SKM-1 treated with dmso at 0.1 percent for 144 hours (cell line): ENCODE measurements around the gene PLXNA4.

Source experiments
- DNase-seq: peaks from one replicate; lab custom pipeline; 2025; ENCODE audit not compliant: unreplicated experiment; lab: John Stamatoyannopoulos, UW

Gene PLXNA4

GRCh38 chr7:132422502-132423111 lies 153.7 kb downstream of the PLXNA4 start:
- no peak for DNase-seq

DNA sequence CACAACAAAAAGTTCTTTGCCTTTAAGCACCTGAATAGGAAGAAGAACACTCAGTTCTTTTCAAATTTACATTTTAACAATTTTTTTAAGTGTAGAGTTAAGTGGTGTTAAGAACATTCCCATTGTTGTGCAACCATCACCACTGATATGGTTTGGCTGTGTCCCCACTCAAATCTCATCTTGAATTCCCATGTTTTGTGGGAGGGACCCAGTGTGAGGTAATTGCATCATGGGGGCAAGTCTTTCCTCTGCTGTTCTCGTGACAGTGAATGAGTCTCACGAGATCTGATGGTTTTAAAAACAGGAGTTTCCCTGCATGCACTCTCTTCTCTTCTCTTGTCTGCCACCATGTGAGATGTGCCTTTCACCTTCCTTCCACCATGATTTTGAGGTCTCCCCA lies 155.7 kb downstream of the PLXNA4 start:
- no peak for DNase-seq

DNA sequence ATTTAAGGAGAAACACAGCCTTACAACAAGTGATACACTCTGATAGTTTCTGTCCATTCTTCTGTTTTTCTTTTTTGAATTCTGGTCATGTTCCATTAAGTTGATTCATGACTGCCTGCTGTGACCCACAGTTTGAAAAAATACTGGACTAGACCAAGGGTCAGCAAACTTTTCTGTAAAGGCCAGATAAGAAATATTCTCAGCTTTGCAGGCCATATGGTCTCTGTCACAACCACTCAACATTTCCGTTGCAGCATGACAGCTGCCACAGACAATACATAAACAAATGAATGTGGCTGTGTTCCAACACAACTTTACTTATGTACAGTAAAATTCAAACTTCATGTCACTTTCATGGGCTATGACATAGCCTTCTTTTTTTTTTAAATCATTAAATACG lies 156.7 kb downstream of the PLXNA4 start:
- no peak for DNase-seq

- no peak for DNase-seq
Observed at GRCh38 chr7:132418840-132419239, 157.4 kb downstream of the PLXNA4 start.

- no peak for DNase-seq
Observed at GRCh38 chr7:132417103-132417906, 159.0 kb downstream of the PLXNA4 start.

GRCh38 chr7:132416395-132416794 lies 159.9 kb downstream of the PLXNA4 start:
- no peak for DNase-seq

DNA sequence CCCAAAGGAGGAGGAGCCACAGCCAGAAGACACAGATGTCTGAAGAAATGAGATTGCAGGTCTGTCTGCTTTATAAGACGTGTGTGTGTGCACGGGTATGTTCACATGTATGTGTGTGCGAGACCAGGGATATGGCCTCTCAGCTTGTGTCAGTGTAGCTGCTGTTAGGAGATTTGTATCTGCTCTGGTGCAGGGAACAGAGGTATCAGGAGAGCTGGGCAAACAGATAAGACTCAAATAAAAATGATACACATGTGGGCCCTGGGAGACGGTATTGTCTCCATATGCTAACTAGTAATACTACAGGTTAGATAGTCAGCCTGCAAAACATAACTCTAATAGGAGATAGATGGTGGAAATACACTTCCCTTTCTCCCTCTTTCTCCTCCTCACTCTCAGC lies 161.0 kb downstream of the PLXNA4 start:
- no peak for DNase-seq

GRCh38 chr7:132414857-132415256 lies 161.4 kb downstream of the PLXNA4 start:
- no peak for DNase-seq

DNA sequence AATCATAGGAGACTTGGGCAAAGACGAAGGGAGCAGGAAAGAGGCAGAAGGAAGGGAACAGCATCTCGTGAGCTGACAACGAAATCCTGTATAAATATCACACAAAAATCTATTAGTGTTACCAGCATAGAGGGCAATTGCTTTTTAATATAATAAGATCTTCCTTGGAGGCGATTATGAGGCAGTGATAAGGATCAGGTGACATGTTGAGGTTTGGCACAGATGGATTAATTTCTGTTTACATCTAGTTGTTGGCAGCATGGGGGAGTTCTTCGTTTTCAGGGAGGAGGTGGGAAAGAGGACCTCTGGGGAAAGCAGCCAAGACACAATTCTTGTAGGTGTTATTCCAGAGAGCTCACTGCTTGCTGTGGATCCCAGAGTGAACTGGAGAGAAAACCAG lies 163.8 kb downstream of the PLXNA4 start:
- no peak for DNase-seq

DNA sequence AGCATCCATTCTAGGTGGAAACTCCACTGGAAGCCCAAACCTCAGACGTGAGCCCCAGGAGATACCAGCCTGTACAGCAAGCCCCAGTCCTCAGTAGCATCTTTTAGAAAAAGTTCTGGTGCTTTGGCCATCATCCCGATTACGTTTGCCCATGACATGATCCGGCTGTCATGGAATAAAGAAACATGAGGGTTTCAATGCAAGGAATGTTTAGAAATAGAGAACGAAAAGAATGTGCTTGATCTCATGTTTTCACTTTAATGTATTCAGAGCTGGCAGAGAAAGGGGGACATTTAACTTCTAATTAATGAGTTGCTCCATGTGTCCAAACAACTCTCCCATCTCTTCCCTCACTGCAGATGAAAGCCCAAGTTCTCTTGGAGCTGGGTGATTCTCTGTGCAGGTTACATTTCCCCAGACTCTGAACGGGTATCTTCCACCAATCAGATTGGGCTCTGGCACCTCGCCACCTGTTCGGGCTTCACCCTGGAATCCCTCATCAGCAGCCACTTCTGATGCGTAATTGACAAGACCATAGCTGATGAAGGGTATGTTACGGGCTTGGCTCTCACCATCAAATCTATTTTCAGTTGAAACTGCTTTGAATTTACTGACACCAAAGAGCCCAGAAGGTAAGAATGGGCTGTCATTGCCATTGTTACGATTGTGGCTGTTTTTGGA lies 165.3 kb downstream of the PLXNA4 start:
- DNase-seq: no peak

DNA sequence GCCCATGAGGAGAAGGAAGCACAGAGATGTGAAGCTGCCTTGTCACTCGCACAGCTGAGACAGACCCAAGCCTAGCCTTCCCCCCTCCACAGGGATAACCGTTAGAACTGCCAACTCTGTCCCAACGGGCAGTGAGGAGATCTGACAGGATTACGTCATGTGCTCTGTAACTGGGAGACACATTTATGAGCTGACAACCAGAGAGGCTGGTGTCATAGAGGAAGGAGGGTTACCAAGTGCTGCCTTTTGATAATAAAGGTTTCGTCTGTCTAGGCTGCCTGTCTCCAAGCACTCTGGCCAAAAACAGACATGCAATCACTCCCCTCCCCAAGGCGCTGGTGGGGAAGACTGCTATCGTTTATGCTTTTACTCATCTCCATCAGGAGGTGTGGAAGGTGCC lies 165.9 kb downstream of the PLXNA4 start:
- DNase-seq: peak; percentile 25

GRCh38 chr7:132407764-132408163 lies 168.5 kb downstream of the PLXNA4 start:
- no peak for DNase-seq

DNA sequence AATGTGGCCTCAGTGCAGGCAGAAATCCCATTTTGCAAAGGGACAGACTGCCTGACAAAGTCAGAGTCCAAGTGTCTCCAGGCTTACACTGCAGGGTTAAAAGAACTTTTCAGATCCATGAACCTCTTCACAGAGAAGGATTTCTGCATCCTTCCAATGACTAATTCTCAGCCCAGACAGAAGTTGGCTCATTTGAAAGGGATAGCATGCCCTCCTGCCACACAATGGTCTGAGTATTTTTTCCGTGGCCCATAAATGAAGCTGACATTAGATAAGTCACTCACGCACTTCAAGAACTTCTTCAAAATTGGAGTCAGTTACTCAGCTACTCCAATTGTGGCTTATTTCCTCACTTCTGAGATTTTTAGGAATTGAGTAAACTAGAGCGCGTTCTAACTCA lies 170.2 kb downstream of the PLXNA4 start:
- no peak for DNase-seq

GRCh38 chr7:132404261-132404660 lies 172.0 kb downstream of the PLXNA4 start:
- DNase-seq: no peak

DNA sequence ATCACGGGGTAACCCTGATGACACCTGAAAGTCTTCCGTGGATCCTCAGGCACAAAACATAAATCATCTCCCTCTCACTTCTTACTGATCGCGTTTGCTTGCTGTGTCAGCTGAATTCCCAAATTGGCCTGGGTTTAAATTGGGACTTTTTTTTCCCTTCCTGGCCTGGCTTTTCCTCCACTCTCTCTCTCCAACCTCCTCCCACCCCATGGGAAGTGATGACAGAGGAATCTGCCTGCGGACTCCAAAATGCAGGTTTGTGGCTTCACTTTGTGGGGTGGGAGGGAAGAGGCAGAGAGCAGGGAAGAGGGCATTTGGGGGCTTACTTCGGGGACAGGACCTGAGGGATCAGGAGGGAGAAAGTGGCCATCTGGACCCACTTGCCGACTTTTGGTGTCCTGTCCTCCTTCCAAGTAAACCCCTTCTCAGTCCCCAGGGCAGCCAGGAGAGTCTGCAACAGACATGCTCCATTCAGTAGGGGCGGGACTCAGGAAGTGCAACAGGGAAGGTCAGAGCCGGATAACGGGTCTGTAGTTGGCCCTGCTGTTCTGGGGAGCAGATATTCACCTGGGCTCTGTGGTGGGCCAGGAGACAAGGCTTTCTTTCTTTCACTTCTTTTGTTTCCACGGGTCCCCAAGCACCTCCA lies 172.7 kb downstream of the PLXNA4 start:
- DNase-seq: no peak

GRCh38 chr7:132402751-132403245 lies 173.5 kb downstream of the PLXNA4 start:
- no peak for DNase-seq

GRCh38 chr7:132402096-132402495 lies 174.2 kb downstream of the PLXNA4 start:
- DNase-seq: no peak

GRCh38 chr7:132400561-132401142 lies 175.6 kb downstream of the PLXNA4 start:
- DNase-seq: no peak

GRCh38 chr7:132399367-132399766 lies 176.9 kb downstream of the PLXNA4 start:
- DNase-seq: no peak

DNA sequence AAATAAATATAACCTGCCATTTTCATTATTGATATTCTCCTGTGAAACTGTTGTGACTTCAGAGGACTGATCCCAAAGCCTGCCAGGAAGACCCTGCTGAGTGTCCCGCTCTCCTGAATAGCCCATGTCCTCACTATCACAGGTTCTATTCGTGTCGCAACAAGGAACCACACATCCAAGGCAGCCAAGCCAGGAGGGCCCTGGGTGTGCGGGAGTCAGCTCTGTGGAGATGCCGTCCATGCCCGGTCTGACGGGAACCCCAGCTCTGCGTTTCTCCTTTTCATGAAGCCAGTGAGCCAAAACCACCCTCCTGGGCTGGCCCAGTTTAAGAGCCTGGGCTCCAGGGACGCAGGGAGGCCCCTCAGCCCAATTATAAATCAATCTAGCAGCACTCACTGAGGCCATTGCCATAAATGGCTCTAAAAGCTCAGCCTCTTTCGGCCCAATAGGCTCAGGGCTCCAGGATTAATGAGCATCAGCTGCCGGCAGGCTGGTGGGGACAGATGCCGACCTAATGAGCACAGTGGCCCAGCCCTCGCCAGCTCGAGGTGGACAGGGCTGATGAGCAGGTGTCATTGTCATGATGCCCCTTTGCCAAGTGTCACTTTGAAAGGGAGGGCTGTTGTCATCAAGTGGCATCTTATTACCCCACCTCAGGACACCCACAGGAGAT lies 177.9 kb downstream of the PLXNA4 start:
- DNase-seq: no peak

DNA sequence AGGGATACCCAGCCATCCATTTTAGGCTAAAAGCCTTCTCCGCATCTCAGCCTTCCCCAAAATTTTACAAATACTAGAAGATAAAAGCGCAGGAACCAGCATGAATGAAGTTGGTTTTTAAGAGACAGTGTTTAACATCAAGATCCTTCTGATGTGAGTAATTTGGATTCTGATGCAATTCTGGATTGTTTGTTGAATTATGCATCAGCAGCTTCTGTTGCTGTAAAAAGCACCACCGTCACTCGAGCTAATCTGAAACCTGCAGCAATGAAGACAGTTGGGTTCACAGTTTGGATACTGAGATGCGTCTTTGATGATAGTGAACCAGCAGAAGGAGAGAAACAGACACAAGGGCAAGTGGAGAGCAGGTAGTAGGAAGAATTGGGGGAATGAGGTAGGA lies 179.2 kb downstream of the PLXNA4 start:
- no peak for DNase-seq
